Testis (tissue), 3 donors: ENCODE data around the gene PYGO1. TPM values are rescaled to one million over a fixed set of nuclear protein-coding genes. Genes with fewer than 3 reads are reported as not detected.
A peak's percentile ranks its signal among the peaks of the same experiment; 100 is the strongest.
"Not testable (repeated sequence)": the region's sequence is repeated elsewhere in the genome, so short reads cannot be mapped to it uniquely, and the experiment has no call there.

Experiments used
- DNase-seq: peaks from one replicate; pipeline ENCODE4 v3.0.0-alpha.2; 2019
- H3K27ac ChIP-seq, 2 donors: fragments of 200-600 bp; sonication (generic); one replicate each; pipeline ENCODE4 v1.5.1; 2019
- H3K27me3 ChIP-seq: fragments of 200-600 bp; sonication (generic); one replicate; pipeline ENCODE4 v1.5.1; 2019
- H3K36me3 ChIP-seq: fragments of 200-600 bp; sonication (generic); one replicate; pipeline ENCODE4 v1.5.1; 2017; ENCODE audit warnings: low read depth; ENCODE audit errors: missing control alignments
- H3K4me1 ChIP-seq: fragments of 200-600 bp; sonication (generic); one replicate; pipeline ENCODE4 v1.5.1; 2019
- H3K4me3 ChIP-seq, 2 donors: fragments of 200-600 bp; sonication (generic); one replicate each; pipeline ENCODE4 v1.5.1; 2017 to 2019
- H3K9me3 ChIP-seq: fragments of 200-600 bp; sonication (generic); one replicate; pipeline ENCODE4 v1.5.1; 2017
- CTCF ChIP-seq, 3 experiments: fragments of 450-650 bp in 2 of 3; fragments of 200-600 bp in 1 of 3; sonication (generic) in 1 of 3; IDR thresholded peaks; one replicate each; pipeline ENCODE4 v1.5.1; 2016 to 2019; ENCODE audit warnings: antibody characterized with exemption in 3 of 3, mild to moderate bottlenecking in 2 of 3, moderate library complexity in 1 of 3
- POLR2A ChIP-seq: fragments of 450-650 bp; IDR thresholded peaks from one replicate; pipeline ENCODE4 v1.6.1; 2017; ENCODE audit warnings: antibody characterized with exemption, mild to moderate bottlenecking, moderate library complexity
- WGBS, 2 donors: methylation state at CpG; one replicate each; pipeline ENCODE4 v1.1.5; 2018; 5-methylcytosine and 5-hydroxymethylcytosine counted together
- intact Hi-C: fragments of 100-400 bp; cut with DNase I; formaldehyde crosslinking; loops from one replicate; pipeline ENCODE4 v1.15.1; 2023; ENCODE audit warnings: low total_unique reads
- polyA plus RNA-seq: library from polyadenylated mRNA; stranded (reverse); fragments of 350-450 nt; fragmentation: Illumina TruSeq; extraction: RNeasy Lipid Tissue Mini Kit (QIAGEN cat#74804); gene quantifications from one replicate; pipeline ENCODE4 v1.2.3, GENCODE V29; 2014; ENCODE audit warnings: low read depth, low replicate concordance; ENCODE audit not compliant: insufficient read depth
- total RNA-seq, 2 donors: library from RNA; depleted of rRNA; stranded (reverse); fragments of >200 nt; gene quantifications; one replicate each; pipeline ENCODE4 v1.2.3, GENCODE V29; 2016

Gene PYGO1
- total and polyA plus RNA-seq, 3 donors from 2014 or later, result 5.4 to 8.6 (median 8.5) TPM

- H3K36me3 ChIP-seq, result no peaks in the 10 kb centered on the region
- 93 to 94% methylated on average over 12 of the region's 12 CpGs for WGBS, 2 donors
- intact Hi-C loops, result no loop called here
Observed at GRCh38 chr15:55515991-55516776, 72.0 kb downstream of the PYGO1 start.

GRCh38 chr15:55515491-55515890, 72.7 kb downstream of the PYGO1 start:
- WGBS, 2 donors, result 92% methylated on average over 4 of the region's 4 CpGs
- Histone ChIP-seq H3K27ac (no peak overlapping the region), H3K9me3 (no peaks in the 10 kb centered on the region), H3K4me1 (no peaks in the 10 kb centered on the region), H3K4me3 (no peak overlapping the region), H3K36me3 (no peaks in the 10 kb centered on the region), H3K27me3 (no peaks in the 10 kb centered on the region)
- TF ChIP-seq POLR2A (no peak), CTCF (IDR thresholded peaks at IDR 0.05) (no peak)
- DNase-seq, result no peak
- intact Hi-C loops, result no loop called here

More at GRCh38 chr15:55515991-55516776, 72.0 kb downstream of the PYGO1 start:
- DNase-seq, result no peak
- TF ChIP-seq POLR2A, result no peak
- no peak for TF ChIP-seq CTCF (IDR thresholded peaks at IDR 0.05)
- H3K4me1 ChIP-seq, result no peaks in the 10 kb centered on the region
- H3K9me3 ChIP-seq, result no peaks in the 10 kb centered on the region
- H3K27me3 ChIP-seq, result no peaks in the 10 kb centered on the region
- no peak overlapping the region for H3K4me3 ChIP-seq
- no peak overlapping the region for H3K27ac ChIP-seq

GRCh38 chr15:55514414-55514850, 73.7 kb downstream of the PYGO1 start:
- intact Hi-C loops, result no loop called here
- no peak overlapping the region for H3K4me3 ChIP-seq
- H3K27me3 ChIP-seq, result no peaks in the 10 kb centered on the region
- TF ChIP-seq CTCF (IDR thresholded peaks at IDR 0.05), result no peak
- TF ChIP-seq POLR2A, result no peak
- no peak overlapping the region for H3K27ac ChIP-seq
- no peaks in the 10 kb centered on the region for H3K36me3 ChIP-seq
- no peaks in the 10 kb centered on the region for H3K4me1 ChIP-seq
- no peak for DNase-seq
- no peaks in the 10 kb centered on the region for H3K9me3 ChIP-seq
- 94% methylated on average over 12 of the region's 12 CpGs for WGBS, 2 donors

- WGBS, 2 donors, result 80 to 83% methylated on average over 24 to 29 of the region's 29 CpGs
- H3K4me3 ChIP-seq, H3K4me1 ChIP-seq, H3K36me3 ChIP-seq, intact Hi-C loops, DNase-seq, H3K9me3 ChIP-seq, H3K27ac ChIP-seq, H3K27me3 ChIP-seq: not testable (repeated sequence)
- peak in 1 of 3 experiments; percentile 29 for TF ChIP-seq CTCF (IDR thresholded peaks at IDR 0.05)
Observed at GRCh38 chr15:55513621-55514413, 74.3 kb downstream of the PYGO1 start.
